H9 (cell line): ENCODE data around the gene MGAT4A. TPM values are rescaled to one million over a fixed set of nuclear protein-coding genes. Genes with fewer than 3 reads are reported as not detected.

ENCODE experiments used
- DNase-seq: peaks from one replicate; pipeline ENCODE4 v3.0.0-alpha.2; 2017
- H2AFZ ChIP-seq: one replicate; pipeline ENCODE4 v1.6.1; 2013; ENCODE audit warnings: mild to moderate bottlenecking, low read length, control low read depth, moderate library complexity
- H2AK5ac ChIP-seq: 2 replicates; pipeline ENCODE4 v1.6.1; 2013; ENCODE audit warnings: low read length, control low read depth, mixed read lengths; ENCODE audit not compliant: insufficient read length
- H2BK120ac ChIP-seq: one replicate; pipeline ENCODE4 v1.6.1; 2013; ENCODE audit warnings: low read depth, mild to moderate bottlenecking, low read length, control low read depth, inconsistent platforms; ENCODE audit not compliant: poor library complexity, severe bottlenecking
- H2BK12ac ChIP-seq: 2 replicates; pipeline ENCODE4 v1.6.1; 2013; ENCODE audit warnings: low read length, control low read depth, mixed read lengths, low read depth; ENCODE audit not compliant: insufficient read length
- H2BK15ac ChIP-seq: 2 replicates; pipeline ENCODE4 v1.6.1; 2013; ENCODE audit warnings: low read depth, low read length, control low read depth
- H2BK20ac ChIP-seq: one replicate; pipeline ENCODE4 v1.6.1; 2013; ENCODE audit warnings: low read depth, mild to moderate bottlenecking, low read length, control low read depth, inconsistent platforms; ENCODE audit not compliant: poor library complexity, severe bottlenecking
- H2BK5ac ChIP-seq: 2 replicates; pipeline ENCODE4 v1.6.1; 2013; ENCODE audit warnings: low read length, control low read depth, mixed read lengths; ENCODE audit not compliant: insufficient read length
- H3K14ac ChIP-seq: 2 replicates; pipeline ENCODE4 v1.6.1; 2013; ENCODE audit warnings: low read length, control low read depth; ENCODE audit not compliant: insufficient read depth
- H3K18ac ChIP-seq: 2 replicates; pipeline ENCODE4 v1.6.1; 2013; ENCODE audit warnings: low read depth, mild to moderate bottlenecking, mixed read lengths, low read length, control low read depth; ENCODE audit not compliant: insufficient read length
- H3K23ac ChIP-seq: 2 replicates; pipeline ENCODE4 v1.6.1; 2013; ENCODE audit warnings: low read length, control low read depth, mixed read lengths, low read depth; ENCODE audit not compliant: insufficient read length
- H3K23me2 ChIP-seq: 2 replicates; pipeline ENCODE4 v1.6.1; 2013; ENCODE audit warnings: low read depth, mild to moderate bottlenecking, mixed read lengths, low read length, control low read depth; ENCODE audit not compliant: insufficient read length, poor library complexity, severe bottlenecking
- H3K27ac ChIP-seq: 2 replicates; pipeline ENCODE4 v1.5.1; 2013; ENCODE audit warnings: low read length, control low read depth, mixed read lengths, low read depth; ENCODE audit not compliant: insufficient read length
- H3K27me3 ChIP-seq: 2 replicates; pipeline ENCODE4 v1.6.1; 2013; ENCODE audit warnings: low read length, control low read depth, inconsistent platforms; ENCODE audit not compliant: insufficient read depth
- H3K4ac ChIP-seq: 2 replicates; pipeline ENCODE4 v1.6.1; 2013; ENCODE audit warnings: low read depth, mild to moderate bottlenecking, control low read depth, inconsistent platforms, low read length, moderate library complexity
- H3K4me1 ChIP-seq: 2 replicates; pipeline ENCODE4 v1.6.1; 2013; ENCODE audit warnings: low read length, control low read depth, inconsistent platforms; ENCODE audit not compliant: insufficient read depth
- H3K4me2 ChIP-seq: 2 replicates; pipeline ENCODE4 v1.6.1; 2013; ENCODE audit warnings: low read length, control low read depth, mixed read lengths; ENCODE audit not compliant: insufficient read length, insufficient read depth
- H3K56ac ChIP-seq: 2 replicates; pipeline ENCODE4 v1.6.1; 2013; ENCODE audit warnings: low read depth, mild to moderate bottlenecking, mixed read lengths, low read length, control low read depth; ENCODE audit not compliant: insufficient read length
- H3K79me1 ChIP-seq: 2 replicates; pipeline ENCODE4 v1.6.1; 2013; ENCODE audit warnings: low read depth, mild to moderate bottlenecking, moderate library complexity, low read length, control low read depth, inconsistent platforms; ENCODE audit not compliant: insufficient read depth, poor library complexity, severe bottlenecking
- H3K79me2 ChIP-seq: 2 replicates; pipeline ENCODE4 v1.6.1; 2013; ENCODE audit warnings: low read length, control low read depth, inconsistent platforms; ENCODE audit not compliant: insufficient read depth
- H3K9ac ChIP-seq: 2 replicates; pipeline ENCODE4 v1.6.1; 2013; ENCODE audit warnings: low read length, control low read depth, mixed read lengths; ENCODE audit not compliant: insufficient read length; ENCODE audit errors: extremely low read depth
- H3K9me3 ChIP-seq: one replicate; pipeline ENCODE4 v1.6.1; 2013; ENCODE audit warnings: low read depth, low read length, inconsistent platforms; ENCODE audit not compliant: control insufficient read depth
- H3T11ph ChIP-seq: one replicate; pipeline ENCODE4 v1.6.1; 2013; ENCODE audit warnings: mild to moderate bottlenecking, low read length, control low read depth, inconsistent platforms
- H4K20me1 ChIP-seq: one replicate; pipeline ENCODE4 v1.6.1; 2013; ENCODE audit not compliant: control insufficient read depth, insufficient read length, insufficient read depth
- H4K5ac ChIP-seq: 2 replicates; pipeline ENCODE4 v1.6.1; 2013; ENCODE audit warnings: low read depth, mild to moderate bottlenecking, mixed read lengths, low read length, control low read depth; ENCODE audit not compliant: insufficient read length
- H4K8ac ChIP-seq: replicated peaks from 2 replicates; pipeline ENCODE4 v1.6.1; 2013; ENCODE audit warnings: low read length, control low read depth, mixed read lengths, low read depth; ENCODE audit not compliant: insufficient read length
- H4K91ac ChIP-seq: 2 replicates; pipeline ENCODE4 v1.6.1; 2013; ENCODE audit warnings: low read depth, mild to moderate bottlenecking, moderate library complexity, mixed read lengths, low read length, control low read depth; ENCODE audit not compliant: insufficient read length
- H3K27ac Mint-ChIP-seq, 3 experiments: 2 replicates in 2 of 3; 3 replicates in 1 of 3; pipeline ENCODE4 v1.8.0; 2020 to 2021; ENCODE audit warnings: mixed read lengths in 3 of 3, mild to moderate bottlenecking in 1 of 3, moderate library complexity in 1 of 3
- H3K27me3 Mint-ChIP-seq: 2 replicates; pipeline ENCODE4 v1.8.0; 2021; ENCODE audit warnings: low read depth, mild to moderate bottlenecking, moderate library complexity, mixed read lengths
- H3K36me3 Mint-ChIP-seq, 3 experiments: 2 replicates in 2 of 3; 3 replicates in 1 of 3; pipeline ENCODE4 v1.8.0; 2020 to 2021; ENCODE audit warnings: low read depth in 3 of 3, mixed read lengths in 3 of 3; ENCODE audit not compliant: insufficient read depth in 1 of 3
- H3K4me1 Mint-ChIP-seq, 2 experiments: 2 replicates each; pipeline ENCODE4 v1.8.0; 2020; ENCODE audit warnings: mixed read lengths in 2 of 2
- H3K4me3 Mint-ChIP-seq, 2 experiments: 2 replicates in 1 of 2; 3 replicates in 1 of 2; pipeline ENCODE4 v1.8.0; 2020 to 2021; ENCODE audit warnings: mild to moderate bottlenecking in 2 of 2, mixed read lengths in 2 of 2, moderate library complexity in 1 of 2
- H3K9me3 Mint-ChIP-seq, 2 experiments: 2 replicates in 1 of 2; 3 replicates in 1 of 2; pipeline ENCODE4 v1.8.0; 2020; ENCODE audit warnings: mild to moderate bottlenecking in 2 of 2, mixed read lengths in 2 of 2, moderate library complexity in 1 of 2
- CTCF ChIP-seq: fragments of 200-600 bp; sonication (generic); conservative IDR thresholded peaks from 3 replicates; pipeline ENCODE4 v1.8.0; 2021; ENCODE audit warnings: antibody characterized with exemption, mild to moderate bottlenecking
- WGBS: extraction: QIAGEN DNeasy Blood & Tissue Kit; methylation state at CpG from one replicate; pipeline ENCODE4 v1.1.7; 2013; ENCODE audit warnings: missing lambda C conversion rate, low lambda C conversion rate, mixed read lengths; ENCODE audit not compliant: insufficient read length; ENCODE audit errors: extremely low coverage; 5-methylcytosine and 5-hydroxymethylcytosine counted together
- total RNA-seq: library from RNA; stranded (reverse); gene quantifications from 2 replicates; pipeline ENCODE4 v1.2.1, GENCODE V29; 2021

MGAT4A gene
- total RNA-seq, 1 experiment from 2014 or later = 3.5 TPM

GRCh38 chr2:98738304-98738703, 7.4 kb upstream of the MGAT4A start:
- no peak overlapping the region for H3K18ac ChIP-seq
- H3K9ac ChIP-seq = no peak overlapping the region
- DNase-seq = no peak
- no peak overlapping the region for H4K5ac ChIP-seq
- no peak overlapping the region for H2BK15ac ChIP-seq
- no peak for TF ChIP-seq CTCF
- H3K27ac Mint-ChIP-seq = no peak overlapping the region
- H2BK20ac ChIP-seq = no peak overlapping the region
- no peaks in the 10 kb centered on the region for H3K23me2 ChIP-seq
- no CpG with 5 or more reads among the region's 3 CpGs for whole genome bisulfite sequencing
- H3K79me1 ChIP-seq = no peaks in the 10 kb centered on the region
- H3K56ac ChIP-seq = no peak overlapping the region
- no peak overlapping the region for H2BK5ac ChIP-seq
- no peak overlapping the region for H3K4me2 ChIP-seq
- H3K27ac ChIP-seq = no peak overlapping the region
- H3K4me3 Mint-ChIP-seq = no peak overlapping the region
- no peaks in the 10 kb centered on the region for H3K79me2 ChIP-seq
- H3K4ac ChIP-seq = no peak overlapping the region
- no peaks in the 10 kb centered on the region for H3K27me3 ChIP-seq
- H4K8ac ChIP-seq = no peak overlapping the region
- peaks cover 33% of the 10 kb centered on the region for H3K27me3 Mint-ChIP-seq
- H3T11ph ChIP-seq = no peak overlapping the region
- H3K9me3 Mint-ChIP-seq = no peaks in the 10 kb centered on the region
- no peak overlapping the region for H2BK120ac ChIP-seq
- H3K9me3 ChIP-seq = no peaks in the 10 kb centered on the region
- H3K36me3 Mint-ChIP-seq = no peaks in the 10 kb centered on the region
- H3K14ac ChIP-seq = no peak overlapping the region
- no peak overlapping the region for H2BK12ac ChIP-seq
- H3K23ac ChIP-seq = no peak overlapping the region
- no peaks in the 10 kb centered on the region for H3K4me1 ChIP-seq
- H3K4me1 Mint-ChIP-seq = 0 out of 4 replicates have a peak, but pooled peaks cover 0 to 2% of the 10 kb centered on the region in 2 experiments
- no peak overlapping the region for H4K91ac ChIP-seq
- H4K20me1 ChIP-seq = no peaks in the 10 kb centered on the region
- H2AFZ ChIP-seq = no peak overlapping the region
- H2AK5ac ChIP-seq = no peak overlapping the region
